GM12878 (cell line): ENCODE measurements around the gene CRELD2.

ENCODE experiments used
- MXI1 ChIP-seq: fragments of 150-350 bp; IDR thresholded peaks from 2 replicates; pipeline ENCODE4 v1.6.1; 2011; ENCODE audit warnings: low read depth, mild to moderate bottlenecking, inconsistent platforms, low read length, improper control_type of control experiment
- POLR2A ChIP-seq: IDR thresholded peaks from 2 replicates; pipeline ENCODE4 v1.6.1; 2011; ENCODE audit warnings: low read depth, mild to moderate bottlenecking, low read length
- YY1 ChIP-seq: IDR thresholded peaks from 2 replicates; pipeline ENCODE4 v1.6.1; 2011; ENCODE audit warnings: low read depth, mild to moderate bottlenecking, low read length

DNA sequence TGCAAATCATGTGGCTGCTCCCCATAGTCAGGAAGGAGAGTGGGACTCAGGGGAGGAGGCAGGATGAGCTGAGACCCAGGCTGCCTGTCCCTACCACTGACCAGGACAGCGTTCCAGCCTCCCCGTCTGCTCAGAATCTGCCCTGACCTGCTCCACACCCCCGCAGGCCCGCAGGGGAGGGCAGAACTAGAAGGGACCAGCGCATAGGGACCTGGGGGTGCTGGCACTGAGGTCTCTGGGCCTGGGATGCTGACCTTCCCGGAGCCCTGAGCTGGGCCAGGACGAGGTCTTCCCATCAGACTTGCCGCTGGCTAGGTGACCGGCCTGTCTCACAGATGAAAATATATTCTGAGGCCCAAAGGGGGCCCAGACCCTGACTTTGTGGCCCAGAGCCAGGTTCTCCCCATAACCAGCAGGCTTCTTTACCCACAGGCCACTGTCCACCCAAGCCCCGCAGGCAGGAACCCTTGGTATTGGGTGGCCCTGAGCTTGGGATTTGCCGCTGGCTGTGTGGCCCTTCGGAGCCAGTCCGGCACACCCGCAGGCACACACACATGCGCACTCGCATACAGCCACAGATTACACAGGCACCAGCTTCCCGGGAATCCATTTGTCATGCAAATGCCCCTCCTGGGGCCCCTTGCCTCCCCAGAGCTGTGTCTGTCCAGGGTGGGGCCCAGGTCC lies 28.3 kb downstream of the CRELD2 start:
- no peak for TF ChIP-seq POLR2A
- TF ChIP-seq MXI1 = no peak
- TF ChIP-seq YY1 = no peak
